Fibroblast of the conjunctiva (primary cell): ENCODE data around the gene DDX56.

Experiments
- DNase-seq: peaks from one replicate; pipeline ENCODE4 v3.0.0-alpha.2; 2010; ENCODE audit warnings: low read depth

DDX56 gene

DNA sequence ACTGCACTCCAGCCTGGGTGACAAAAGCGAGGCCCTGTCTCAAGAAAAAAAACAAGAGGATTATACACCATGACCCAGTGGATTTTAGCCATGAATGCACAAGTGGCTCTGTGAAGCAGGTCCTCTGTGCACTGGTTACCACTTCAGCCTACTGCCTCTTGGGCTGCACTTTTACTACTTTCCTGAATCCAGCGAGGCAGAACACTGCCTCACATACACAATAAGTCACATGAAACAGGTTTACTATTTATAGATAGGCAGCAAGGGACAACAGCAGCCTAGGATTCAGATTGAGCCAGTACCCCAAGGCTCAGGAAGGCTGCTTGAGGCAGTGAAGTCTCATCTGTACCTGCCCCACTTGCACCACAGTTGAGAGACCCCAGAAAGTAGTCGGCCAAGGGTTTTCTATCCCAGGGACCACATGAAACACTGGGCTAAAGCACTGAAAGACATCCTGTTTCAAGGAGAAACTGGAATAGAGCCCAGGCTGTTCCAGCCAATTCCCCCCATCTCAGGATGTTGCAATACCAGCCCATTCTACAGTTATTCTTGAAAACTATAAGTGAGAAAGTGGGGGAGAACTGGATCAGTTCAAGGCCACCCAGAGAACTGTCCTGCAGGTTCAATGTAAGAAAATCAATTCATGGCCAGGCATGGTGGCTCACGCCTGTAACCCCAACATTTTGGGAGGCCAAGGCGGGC lies 22.4 kb upstream of the DDX56 start:
- no peak for DNase-seq

DNA sequence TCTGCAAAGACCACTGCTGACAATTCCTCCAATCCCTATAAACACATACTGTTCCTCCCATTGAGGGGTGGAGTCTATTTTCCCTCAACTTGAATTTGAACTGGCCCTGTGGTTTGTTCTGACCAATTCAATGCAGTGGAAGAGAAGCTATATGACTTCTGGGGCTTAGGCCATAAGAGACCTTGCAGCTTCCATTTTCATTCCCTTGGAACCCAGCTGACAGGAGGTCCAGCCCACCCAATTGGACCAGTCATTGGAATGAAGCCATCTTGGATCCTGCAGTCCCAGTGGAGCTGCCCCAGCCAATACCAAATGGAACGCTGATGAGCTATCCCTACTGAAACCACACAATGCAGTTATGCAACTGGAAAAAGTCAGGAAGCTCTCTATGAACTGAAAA lies 17.2 kb upstream of the DDX56 start:
- no peak for DNase-seq

DNA sequence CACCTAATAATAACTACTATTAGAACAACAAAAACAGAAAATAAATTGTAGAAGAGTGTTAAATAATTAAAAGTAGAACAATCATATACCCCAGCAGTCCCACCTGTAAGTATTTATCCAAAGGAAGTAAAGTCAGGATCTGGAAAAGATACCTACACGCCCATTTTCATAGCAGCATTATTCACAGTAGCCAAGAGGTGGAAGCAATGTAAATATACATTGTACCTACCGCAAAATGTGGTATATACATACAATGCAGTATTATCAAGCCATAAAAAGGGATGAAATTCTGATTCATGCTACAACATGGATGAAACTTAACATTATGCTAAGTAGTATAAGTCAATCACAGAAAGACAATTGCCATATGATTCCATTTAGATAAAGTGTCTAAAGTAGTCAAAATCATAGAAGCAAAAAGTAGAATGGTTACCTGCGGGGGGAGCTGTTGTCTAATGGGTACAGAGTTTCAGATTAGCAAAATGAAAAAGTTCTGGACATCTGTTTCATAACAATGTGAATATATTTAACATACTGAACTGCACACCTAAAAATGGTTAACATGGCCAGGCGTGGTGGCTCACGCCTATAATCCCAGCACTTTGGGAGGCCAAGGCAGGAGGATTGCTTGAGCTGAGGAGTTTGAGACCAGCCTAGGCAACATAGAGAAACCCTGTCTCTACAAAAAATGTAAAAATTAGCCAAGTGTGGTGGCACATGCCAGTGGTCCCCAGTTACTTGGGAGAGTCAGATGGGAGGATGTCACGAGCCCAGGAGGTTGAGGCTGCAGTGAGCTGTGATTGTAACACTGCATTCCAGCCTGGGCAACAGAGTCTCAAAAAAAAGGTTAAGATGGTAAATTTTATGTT lies 14.4 kb upstream of the DDX56 start:
- peak; percentile 47 for DNase-seq

DNA sequence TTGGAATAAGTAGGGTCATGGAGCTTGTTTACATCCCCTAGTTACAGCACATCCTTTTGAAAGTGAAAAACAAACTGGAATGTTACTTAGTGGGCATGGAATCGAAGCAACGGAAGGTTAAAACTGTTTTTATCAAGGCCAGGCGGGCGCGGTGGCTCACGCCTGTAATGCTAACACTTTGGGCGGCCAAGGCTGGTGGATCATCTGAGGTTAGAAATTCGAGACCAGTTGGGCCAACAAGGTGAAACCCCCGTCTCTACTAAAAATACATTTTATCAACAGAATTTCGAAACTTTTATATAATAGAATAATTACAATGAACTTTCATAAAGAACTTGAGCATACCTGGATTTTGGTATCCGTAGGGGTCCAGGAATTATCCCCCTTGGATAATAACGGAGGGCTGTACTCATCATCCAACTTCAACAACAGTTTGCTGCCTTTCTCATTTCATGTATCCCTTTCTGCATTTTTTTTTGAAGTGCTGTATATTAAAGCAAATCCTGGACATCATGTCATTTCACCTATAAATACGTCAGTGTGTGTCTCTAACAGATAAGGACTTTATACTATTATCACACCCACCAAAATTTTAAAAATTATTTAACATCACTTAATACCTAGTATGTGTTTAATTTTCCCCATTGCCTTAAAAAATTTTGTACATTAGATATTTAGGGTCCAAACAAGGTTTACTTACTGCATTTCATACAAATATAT lies 9.6 kb upstream of the DDX56 start:
- DNase-seq, result no peak

DNA sequence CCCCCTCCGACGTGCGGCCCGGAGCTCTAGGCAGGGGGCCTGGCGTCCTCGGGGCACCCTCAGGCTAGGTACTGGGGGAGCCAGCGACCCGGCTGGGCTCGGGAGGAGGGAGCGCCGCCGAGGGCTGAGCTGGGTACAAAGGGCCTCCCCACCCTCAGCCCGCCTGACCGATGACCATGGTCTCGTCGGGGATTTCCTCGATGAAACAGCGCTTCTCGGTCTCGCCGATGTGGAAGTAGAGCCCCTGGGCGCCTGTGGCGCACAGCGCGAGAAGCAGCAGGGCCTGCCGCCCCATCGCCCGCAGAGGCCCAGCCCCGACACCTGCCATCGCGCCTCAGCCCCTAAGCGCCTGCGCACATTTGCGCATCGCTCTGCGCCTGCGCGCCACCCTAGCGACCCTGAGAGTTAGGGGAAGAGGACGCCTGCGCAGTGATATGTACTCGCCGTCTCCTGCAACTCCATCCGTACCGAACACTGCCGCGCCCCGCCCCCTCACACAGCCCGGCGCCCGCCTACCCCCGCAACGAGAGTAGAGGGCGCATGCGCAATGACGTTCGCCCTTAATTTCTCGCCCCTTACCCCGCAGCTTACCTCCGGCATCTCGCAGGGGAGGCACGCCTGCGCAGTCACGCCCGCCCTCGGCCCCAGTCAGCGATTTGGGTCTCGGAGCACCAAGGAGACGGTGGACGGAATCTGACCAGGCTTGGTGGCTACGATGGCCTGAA lies 8.3 kb upstream of the DDX56 start, which contains the start of gene TMED4:
TMED4 (minus strand) TSS at position 353 of the 725 bp plus-strand sequence; CDS start at position 328, 25 bp downstream.
- DNase-seq, result peak; percentile 99

DNA sequence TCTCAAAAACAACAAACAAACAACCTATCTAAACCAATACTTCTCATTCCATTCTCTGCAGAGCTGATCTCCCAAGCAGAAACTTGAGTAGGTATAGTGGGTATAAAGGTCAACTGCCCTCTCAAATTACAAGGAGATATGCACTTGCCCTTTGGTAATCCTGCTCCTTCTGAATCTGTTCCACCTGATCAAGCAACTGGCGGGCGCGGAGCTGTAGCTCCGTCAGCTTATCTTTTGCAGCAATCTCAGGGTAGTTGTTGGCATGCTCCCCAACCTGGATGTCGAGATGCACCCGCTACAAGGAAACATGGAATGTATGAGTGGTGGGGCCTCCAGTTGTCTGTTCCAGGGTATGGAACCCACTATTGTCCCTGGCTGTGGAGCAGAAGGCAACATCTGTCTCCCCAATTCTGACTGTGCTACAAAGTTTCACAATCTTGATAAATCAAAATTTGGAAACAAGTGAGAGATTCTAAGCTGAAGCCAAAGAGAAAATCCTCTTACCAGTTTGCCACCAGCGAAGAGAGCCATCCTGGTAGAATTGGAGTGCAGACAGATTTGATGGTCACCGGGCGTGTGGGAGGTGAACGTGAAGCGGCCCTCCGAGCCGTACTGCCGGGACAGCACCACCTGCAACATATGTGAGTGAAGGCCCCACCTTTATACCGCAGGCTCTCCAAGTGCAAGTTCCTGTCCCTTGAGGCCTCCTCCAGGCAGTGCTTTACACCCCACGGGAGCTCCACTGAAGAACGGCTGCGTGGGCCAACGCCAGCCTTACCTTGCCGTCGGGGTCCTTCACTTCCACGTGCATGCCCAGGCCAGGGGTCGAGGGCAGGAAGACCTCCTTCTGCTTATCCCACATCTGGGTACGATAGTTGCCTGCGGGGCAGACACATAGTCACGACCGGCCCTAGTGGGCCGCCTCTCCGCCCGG lies 7.5 kb upstream of the DDX56 start:
- DNase-seq, result no peak

DNA sequence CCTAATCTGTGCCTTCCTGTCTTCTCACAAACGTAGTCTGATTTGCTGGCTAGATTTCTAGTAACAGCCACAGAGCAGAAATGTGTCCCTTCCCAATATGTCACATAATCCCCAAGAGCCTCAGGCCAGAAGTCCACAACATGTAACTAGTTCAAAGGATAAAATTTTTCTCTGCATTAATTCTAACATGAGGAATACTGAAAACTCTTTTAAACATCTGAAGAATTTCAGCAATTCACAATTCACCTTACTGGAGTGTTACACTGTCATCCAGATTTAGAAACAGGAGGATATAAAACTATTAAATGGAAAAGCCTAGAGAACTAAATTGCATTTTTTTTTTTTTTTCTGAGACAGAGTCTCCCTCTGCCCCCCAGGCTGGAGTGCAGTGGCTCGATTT lies 2.5 kb upstream of the DDX56 start:
- no peak for DNase-seq

DNA sequence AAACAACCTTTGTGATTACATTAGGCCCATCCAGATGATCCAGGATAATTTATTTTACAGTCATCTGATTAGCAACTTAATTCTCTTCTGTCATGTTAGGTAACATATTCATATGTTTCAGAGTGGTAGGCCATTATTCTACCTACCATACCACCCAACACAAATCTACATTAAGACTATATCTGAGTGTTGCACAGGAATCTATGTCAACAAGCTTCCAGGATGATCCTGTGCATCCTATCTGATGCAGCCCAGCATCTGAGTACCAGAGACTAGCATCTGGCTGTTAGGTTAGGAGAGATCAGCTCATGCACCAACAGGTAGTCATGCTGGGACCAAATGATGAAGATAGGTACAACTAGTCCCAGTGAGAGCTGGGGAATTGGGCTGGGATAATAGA lies 1.3 kb upstream of the DDX56 start:
- DNase-seq, result no peak

DNA sequence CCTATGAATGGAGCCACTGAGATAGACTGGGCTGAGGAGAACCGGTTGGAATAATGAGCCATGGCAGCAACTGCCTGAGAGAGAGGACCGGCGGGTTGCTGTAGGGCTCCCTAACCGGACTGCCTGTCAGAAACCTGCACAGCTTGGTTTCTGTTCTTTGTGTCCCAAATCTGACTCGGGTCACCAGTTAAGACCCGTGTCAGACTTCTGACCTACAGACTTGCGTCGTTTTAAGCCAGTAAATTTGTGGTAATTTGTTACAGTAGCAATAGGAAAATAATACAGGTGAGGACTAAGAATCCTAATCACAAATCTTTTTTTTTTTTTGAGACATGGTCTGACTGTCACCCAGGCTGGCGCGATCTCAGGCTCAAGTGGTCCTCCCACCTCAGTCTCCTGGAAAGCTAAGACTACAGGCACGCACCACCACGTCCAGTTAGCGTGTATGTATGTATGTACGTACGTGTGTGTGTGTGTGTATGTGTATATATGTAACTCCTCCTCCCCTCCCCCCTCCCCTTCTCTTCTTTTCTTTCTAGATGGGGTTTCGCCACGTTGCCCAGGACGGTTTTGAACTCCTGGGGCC lies 672 bp upstream of the DDX56 start:
- no peak for DNase-seq

DNA sequence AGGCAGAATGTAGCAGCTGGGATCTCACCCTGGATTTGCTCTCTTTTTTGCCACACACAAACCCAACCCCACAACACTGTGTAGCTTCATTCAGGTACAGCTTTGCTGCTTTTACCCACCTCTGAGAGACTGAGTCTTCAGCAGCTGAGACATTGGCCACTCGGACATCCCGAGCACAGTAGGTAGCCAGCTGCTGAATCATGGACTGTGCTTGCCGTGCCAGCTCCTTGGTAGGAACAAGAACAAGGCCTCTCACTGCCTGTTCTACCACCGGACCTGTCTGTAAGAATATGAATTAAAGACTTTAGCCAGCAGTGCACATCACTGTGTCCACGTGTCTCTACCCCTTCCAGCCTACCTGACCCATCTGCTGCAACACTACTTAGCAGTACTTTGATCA lies 937 bp downstream of the DDX56 start:
- DNase-seq, result no peak

DNA sequence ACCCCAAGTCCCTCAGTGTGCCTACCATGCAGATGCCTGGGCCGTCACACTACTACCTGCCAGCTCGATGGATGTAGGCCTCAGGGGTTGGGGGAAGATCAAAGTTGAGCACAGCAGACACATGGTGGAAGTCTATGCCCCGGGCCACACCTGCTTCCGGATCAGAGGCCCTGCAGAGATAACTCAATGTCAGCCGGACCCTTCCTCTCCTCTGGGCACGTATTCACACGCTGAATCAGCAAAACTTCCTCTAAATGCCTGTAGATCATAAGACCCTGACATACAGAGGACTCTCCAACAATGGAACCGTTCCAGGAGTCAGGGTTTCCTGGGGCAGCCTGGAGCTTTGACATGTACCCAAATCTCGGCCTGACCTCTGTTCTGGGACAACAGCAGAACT lies 3.7 kb downstream of the DDX56 start:
- DNase-seq, result no peak

DNA sequence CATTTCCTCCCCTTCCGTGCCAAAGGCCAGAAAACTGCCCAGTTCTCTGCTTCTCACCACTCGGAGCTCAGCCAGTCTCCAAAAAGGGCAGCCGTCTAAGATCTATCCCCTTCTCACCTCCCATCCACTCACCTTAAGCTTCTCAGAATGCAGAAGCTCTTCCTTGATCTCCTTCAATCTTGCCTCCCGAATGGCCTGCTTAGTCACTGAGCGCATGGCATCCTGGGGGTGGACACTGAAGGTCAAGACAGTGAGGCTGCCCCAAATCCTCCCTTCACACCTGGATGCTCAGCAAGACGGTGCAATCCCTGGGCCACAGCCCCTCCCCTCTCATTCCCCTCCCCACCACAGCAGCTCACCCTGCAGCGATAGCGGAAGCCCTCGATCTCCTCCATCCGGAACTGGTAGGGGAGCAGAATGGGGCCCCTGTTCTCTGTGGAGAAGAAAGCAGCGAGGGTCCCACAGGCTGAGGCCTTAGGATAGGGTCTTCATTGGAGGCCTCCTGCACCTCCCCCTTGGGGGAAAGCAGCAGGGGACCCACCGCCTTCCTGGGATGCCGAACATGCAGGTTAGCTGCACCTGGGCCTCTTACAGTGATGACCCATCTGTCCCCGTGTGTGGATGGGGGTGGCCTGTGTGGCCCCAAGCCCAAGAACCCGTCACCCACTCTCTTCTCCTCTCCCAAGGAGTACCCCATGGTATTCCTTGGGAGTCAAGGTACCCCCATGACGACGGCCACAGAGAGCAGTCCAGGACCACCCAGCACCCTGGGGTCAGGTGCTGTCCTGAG lies 4.7 kb downstream of the DDX56 start:
- DNase-seq, result no peak

DNA sequence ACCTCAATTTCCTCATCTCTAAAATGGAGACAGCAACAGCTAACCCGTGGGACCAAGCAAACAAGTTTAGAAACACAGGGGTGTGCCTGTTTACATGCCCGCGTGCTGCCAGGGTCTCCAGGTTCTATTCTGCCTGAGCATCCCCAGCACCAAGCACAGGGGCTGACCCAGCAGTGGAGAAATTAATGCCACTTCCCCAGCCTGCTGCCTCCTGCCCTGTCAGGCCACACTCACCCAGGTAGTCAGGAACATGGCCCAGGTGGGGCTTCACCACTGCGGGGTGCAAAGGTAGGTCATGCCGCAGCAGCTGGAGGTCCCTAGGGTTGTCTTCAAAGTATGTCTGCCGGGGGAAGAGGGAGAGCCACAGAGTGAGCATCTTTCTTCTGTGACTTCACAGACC lies 5.8 kb downstream of the DDX56 start:
- no peak for DNase-seq

DNA sequence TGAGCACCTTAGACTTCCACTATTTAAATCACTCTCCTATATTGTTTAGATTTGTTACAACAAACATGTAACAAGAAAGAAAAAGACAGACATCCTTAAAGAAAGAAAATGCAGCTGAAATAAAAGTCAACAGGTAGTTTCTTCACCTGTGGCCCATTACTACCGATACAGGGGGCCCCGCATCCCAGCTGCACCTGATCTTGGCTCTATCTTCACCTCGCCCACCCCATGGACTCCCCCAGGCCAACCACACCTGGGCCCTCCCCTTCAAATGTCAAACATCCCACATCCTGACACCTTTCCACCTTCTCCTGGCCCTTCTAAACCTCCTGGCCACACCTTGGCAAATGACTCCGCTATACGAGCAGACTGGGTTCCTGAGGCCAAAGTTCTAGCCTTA lies 7.0 kb downstream of the DDX56 start:
- no peak for DNase-seq

DNA sequence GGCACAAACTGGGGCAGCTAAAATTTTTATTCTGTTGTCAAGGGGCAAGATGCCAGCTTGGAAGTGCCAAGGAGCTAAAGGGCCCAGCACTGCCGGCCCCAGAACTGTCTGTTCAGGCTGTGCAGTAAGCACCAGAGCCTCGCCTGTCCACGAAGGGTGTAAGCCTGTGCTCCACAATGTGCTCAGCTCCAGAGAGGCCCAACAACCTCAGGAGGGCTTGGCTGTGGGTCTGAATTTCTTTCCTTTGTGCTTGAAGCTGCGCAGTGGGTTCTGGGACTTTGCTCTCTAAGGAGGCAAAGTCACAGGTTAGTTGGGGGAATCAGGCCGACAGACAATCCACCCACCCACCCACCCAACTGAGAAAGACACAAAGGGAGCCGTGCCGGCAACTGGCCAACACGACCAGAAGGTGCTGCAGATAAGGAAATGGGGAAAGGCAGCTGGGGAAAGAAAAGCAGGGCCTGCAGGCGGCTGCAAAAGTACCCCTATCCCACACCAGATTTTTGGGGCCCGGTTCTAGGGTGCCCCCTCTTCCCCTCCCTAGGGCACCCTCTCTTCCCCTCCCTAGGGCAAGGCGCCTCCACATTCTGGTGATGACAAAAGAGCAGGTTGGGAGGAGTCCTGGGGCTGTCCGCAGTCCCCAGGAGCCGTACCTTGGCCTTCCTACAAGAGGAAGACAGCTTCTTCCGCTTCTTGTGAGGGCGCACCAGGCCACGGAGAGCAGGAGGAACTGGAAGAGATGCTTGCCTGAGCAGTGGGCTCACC lies 7.7 kb downstream of the DDX56 start:
- DNase-seq, result no peak

DNA sequence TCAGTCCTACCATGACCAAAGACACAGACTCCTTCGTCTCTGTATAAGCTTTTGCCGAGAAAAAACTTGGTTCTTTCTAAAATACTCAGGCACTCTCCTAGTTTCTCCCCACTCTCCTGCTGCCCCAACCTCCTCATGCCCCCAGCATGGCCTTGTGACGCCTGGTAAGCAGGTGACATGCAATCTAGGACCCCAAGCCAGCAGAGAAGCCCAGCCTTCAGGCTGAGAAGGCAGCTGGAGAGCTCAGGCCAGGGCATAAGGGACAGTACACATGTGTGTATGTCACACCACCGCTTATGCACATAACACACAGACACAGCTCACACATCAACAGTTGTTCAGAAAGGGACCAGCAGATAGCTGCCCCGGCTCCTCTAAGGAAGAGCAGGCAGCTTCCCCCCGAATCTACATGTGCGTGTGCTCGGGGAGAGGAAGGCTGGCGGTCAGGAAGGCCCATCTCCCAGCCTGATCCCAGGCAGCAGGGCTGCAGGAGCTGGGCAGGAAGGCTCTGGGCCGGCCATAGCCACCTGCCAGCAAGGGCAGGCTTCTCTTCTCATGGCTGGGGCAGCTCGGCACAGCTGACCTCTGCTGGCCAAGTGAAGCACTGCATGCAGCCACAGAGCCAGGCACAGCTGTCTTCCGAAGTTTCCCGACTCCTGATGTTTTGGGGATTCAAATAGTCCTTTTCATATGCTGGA lies 8.5 kb downstream of the DDX56 start:
- peak; percentile 33 for DNase-seq

DNA sequence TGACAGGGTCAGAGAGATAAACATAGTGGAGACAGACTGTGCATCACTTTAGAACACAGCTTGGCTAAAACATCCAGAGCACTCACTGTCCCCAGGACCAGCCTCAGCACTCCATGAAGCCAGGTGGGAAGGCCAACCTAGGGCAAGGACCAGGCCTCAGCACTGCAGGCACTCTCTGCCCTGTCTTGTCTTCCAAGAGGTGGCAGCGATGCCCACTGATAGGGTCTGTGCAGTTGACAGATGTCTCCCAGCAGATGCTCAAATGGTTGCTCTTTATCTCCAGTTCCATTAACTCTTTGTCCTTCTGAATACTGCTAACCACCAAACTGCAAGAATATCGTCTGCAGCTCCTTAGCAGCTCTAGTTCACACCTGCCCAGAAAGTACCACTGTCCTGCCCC lies 9.1 kb downstream of the DDX56 start:
- no peak for DNase-seq

DNA sequence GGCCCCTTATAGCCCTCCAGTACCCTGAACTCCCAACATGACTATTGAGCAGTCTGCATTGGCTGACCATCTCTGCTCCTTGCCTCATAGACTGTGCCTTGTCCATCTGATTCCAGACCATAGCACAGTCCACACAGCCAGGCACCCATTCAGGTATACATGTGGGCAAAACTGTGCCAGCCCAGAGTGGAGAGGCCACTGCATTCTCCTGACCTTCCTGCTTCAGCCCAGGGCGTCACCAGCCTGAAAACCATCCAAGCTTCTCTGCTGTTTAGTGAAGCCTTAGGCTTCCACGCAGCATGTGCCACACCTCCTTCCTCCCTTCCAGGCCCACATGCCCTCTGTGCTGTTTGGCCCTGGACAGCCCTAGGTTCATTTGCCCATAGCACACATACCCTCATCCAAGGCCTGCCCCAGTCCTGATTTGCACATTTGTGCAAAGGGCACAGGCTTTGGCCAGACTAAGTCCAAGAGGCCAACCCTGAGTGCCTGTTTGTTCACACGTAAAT lies 10.5 kb downstream of the DDX56 start:
- no peak for DNase-seq
